GM12892 (cell line): ENCODE data around the gene LRMDA.

ENCODE experiments used
- POLR2A ChIP-seq: IDR thresholded peaks from 2 replicates; pipeline ENCODE4 v1.6.1; 2011; ENCODE audit warnings: low read depth, low read length, control low read depth
- POLR2AphosphoS5 ChIP-seq: IDR thresholded peaks from 2 replicates; pipeline ENCODE4 v1.6.1; 2011; ENCODE audit warnings: low read depth, low read length, control low read depth
- TAF1 ChIP-seq: IDR thresholded peaks from 2 replicates; pipeline ENCODE4 v1.6.1; 2011; ENCODE audit warnings: low read depth, mild to moderate bottlenecking, control low read depth, low read length, borderline replicate concordance

DNA sequence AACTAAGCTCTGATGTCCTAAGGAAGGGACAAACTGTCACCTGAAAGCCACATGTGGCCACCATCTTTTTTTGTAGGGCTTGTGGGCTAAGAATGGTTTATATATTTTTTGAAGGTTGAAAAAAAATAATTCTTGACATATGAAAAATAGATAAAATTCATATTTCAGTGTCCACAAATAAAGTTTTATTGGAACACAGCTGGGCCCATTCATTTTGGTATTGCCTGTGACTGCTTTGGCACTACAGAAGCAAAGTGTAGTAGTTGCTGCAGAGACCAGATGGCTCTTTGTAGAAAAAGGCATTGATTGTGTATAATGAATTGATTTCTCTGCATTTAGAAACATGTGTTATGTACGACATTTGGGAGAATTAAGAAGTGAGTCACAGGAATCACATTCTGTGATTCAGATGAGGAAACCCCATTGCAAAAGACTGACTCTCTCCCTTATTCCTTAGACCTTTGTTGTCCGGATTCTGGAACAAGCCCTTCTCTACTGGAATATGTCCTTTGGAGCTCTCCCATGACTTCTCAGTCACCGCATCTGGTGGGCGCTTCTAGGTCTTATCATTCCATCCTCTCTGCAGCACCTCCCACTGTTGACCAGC is 438.7 kb downstream of the LRMDA start:
- TF ChIP-seq TAF1 (no peak), POLR2A (no peak), POLR2AphosphoS5 (no peak)
